Esophagus squamous epithelium (tissue), 4 donors: ENCODE results near the gene RIT1.

Experiments
- POLR2A ChIP-seq, 4 donors: fragments of 450-650 bp; IDR thresholded peaks; one replicate each; pipeline ENCODE4 v1.6.1; 2017; ENCODE audit warnings: antibody characterized with exemption in 4 of 4, mild to moderate bottlenecking in 4 of 4, moderate library complexity in 3 of 4
- TF ChIP-seq, protein P1 (sequence below), 6 experiments: fragments of 450-650 bp in 4 of 6; fragments of 200-600 bp in 2 of 6; sonication (generic) in 2 of 6; IDR thresholded peaks; one replicate each; pipeline ENCODE4 v1.5.1; 2016 to 2019; ENCODE audit warnings: antibody characterized with exemption in 6 of 6, mild to moderate bottlenecking in 4 of 6, moderate library complexity in 4 of 6

DNA sequence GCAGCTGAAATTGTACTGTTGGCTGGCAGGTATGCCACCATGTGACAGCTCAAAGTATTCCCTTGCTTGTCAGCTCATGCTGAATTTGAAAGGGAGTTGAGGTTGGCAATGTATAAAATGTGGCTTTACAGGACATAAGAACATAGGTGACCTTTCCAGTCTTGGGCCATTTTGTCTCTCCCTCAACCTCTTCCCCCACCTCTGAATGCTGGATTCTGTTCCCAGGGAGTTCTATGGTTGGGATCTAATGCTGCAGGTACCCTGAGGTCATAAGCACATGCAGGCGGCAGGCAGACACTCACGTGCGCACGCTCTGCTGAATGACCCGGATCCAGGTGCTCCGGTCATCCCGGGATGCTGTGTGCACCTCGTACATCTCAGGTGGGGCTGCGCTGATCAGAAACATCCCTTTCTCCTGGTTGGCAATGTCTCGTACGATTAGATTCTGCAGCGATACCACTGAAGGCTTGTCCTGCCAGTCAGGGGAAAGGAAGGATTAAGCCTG is 46.3 kb upstream of the RIT1 start:
- TF ChIP-seq, protein P1, sequence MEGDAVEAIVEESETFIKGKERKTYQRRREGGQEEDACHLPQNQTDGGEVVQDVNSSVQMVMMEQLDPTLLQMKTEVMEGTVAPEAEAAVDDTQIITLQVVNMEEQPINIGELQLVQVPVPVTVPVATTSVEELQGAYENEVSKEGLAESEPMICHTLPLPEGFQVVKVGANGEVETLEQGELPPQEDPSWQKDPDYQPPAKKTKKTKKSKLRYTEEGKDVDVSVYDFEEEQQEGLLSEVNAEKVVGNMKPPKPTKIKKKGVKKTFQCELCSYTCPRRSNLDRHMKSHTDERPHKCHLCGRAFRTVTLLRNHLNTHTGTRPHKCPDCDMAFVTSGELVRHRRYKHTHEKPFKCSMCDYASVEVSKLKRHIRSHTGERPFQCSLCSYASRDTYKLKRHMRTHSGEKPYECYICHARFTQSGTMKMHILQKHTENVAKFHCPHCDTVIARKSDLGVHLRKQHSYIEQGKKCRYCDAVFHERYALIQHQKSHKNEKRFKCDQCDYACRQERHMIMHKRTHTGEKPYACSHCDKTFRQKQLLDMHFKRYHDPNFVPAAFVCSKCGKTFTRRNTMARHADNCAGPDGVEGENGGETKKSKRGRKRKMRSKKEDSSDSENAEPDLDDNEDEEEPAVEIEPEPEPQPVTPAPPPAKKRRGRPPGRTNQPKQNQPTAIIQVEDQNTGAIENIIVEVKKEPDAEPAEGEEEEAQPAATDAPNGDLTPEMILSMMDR (IDR thresholded peaks at IDR 0.05), result no peak
- no peak for TF ChIP-seq POLR2A (IDR thresholded peaks at IDR 0.05)
